Epidermal melanocyte (primary cell): ENCODE data around the gene ALG3.

Source experiments
- DNase-seq: peaks from one replicate; pipeline ENCODE4 v3.0.0; 2011; ENCODE audit warnings: low spot score; ENCODE audit not compliant: insufficient read length

Gene ALG3

DNA sequence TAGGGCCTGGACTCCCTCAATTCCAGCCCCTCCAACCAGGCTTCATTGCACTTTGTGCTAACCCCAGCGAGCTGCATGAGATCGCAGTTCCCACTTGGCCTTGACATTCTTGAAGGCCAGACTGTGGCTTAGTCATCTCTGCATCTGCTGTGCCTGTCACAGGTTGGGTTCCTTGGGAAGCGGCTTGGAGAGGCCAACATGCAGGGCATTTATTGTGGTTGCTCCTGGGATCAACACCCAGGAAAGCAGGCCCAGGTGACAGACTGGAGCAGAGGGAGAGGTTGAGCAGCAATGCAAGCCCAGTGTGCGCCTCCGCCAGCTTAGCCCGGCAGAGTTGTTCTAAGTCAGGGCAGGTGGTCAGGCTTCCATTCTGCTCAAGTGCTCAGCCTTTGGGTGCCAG lies 52.2 kb downstream of the ALG3 start:
- DNase-seq, result no peak

DNA sequence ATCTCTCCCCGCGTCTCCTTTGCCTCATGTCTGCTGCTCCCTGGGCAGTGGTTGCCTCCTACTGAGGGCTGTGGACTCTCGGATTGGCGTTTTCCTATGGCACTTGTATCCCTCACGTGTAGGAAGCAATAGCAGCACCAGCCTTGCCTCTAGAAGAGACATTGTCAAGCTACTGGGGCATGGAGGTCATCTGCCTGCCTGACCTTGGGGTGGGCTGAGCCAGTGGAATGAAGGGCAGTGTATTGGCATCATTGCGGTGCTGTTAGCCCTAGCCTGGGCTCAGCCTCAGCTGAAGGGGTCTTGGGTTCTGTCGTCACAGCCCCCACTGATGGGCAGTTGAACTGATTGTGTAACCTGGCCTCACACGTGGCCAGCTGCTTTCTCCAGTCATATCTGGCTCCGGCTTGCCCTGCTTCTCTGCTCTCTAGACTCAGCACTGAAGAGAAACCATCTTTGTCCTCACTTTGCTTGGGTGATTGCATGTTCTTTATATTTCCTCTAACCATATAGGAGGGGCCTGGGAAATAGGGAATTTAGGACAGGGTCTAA lies 54.7 kb downstream of the ALG3 start:
- no peak for DNase-seq

DNA sequence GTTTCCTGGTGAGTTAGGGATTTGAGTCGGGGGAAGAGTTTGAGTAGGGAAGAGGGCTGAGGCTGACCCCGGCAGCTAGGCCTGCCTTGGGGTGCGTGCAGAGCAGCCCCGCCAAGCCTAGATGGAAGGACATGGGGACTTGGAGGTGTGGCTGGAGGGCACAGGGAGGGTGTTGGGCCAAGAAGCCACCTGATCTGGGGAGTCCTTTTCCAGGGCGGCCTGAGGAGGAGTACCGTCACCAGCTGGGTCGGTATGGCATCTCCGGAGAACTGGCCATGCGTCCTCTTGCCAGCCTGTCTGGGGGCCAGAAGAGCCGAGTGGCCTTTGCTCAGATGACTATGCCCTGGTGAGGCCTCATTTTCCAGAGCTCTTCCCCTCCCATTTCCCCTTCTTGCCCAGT lies 55.9 kb downstream of the ALG3 start:
- no peak for DNase-seq
